H1 (cell line): ENCODE measurements around the gene OTUD3. TPM values are rescaled to one million over a fixed set of nuclear protein-coding genes. Genes with fewer than 3 reads are reported as not detected.

ENCODE experiments used
- CTCF ChIA-PET: fragments of 300-600 bp; sonication (Branson Sonifier 250); formaldehyde crosslinking; loops from one replicate; lab custom pipeline; 2021; ENCODE audit not compliant: partially characterized antibody; lab: Charles Lee
- POLR2A ChIA-PET: fragments of 300-600 bp; sonication (Branson Sonifier 250); formaldehyde crosslinking; loops from one replicate; lab custom pipeline; 2021; ENCODE audit warnings: inconsistent platforms; ENCODE audit not compliant: partially characterized antibody; lab: Charles Lee
- DNase-seq, 2 experiments: peaks; one replicate each; pipeline versions ENCODE4 v3.0.0 to v3.0.0-alpha.2; 2010 to 2022; ENCODE audit warnings: low spot score in 2 of 2, low read depth in 1 of 2, mixed read lengths in 1 of 2
- FAIRE-seq: peaks from 2 replicates; lab custom pipeline; 2011; peaks lifted over from hg19 to GRCh38; lab: Jason Lieb, UNC
- H2AFZ ChIP-seq: 2 replicates; pipeline ENCODE4 v1.8.1; 2012; ENCODE audit warnings: low read length, inconsistent platforms
- H2AK5ac ChIP-seq: 2 replicates; pipeline ENCODE4 v1.6.1; 2013; ENCODE audit warnings: low read depth, low read length
- H2BK120ac ChIP-seq: replicated peaks from 2 replicates; pipeline ENCODE3; 2013; ENCODE audit warnings: low read depth, low read length, inconsistent platforms
- H2BK12ac ChIP-seq: 2 replicates; pipeline ENCODE4 v1.6.1; 2013; ENCODE audit warnings: low read depth, low read length
- H2BK15ac ChIP-seq: 2 replicates; pipeline ENCODE4 v1.6.1; 2013; ENCODE audit warnings: low read length
- H2BK20ac ChIP-seq: 2 replicates; pipeline ENCODE4 v1.6.1; 2013; ENCODE audit warnings: low read length
- H2BK5ac ChIP-seq: 2 replicates; pipeline ENCODE4 v1.6.1; 2013; ENCODE audit warnings: low read depth, low read length
- H3K14ac ChIP-seq: 2 replicates; pipeline ENCODE4 v1.6.1; 2013; ENCODE audit warnings: inconsistent platforms; ENCODE audit not compliant: insufficient read length
- H3K18ac ChIP-seq: 2 replicates; pipeline ENCODE4 v1.6.1; 2013; ENCODE audit warnings: low read length; ENCODE audit errors: extremely low read depth
- H3K23ac ChIP-seq: 2 replicates; pipeline ENCODE4 v1.6.1; 2013; ENCODE audit warnings: inconsistent platforms; ENCODE audit not compliant: insufficient read length
- H3K23me2 ChIP-seq: 2 replicates; pipeline ENCODE4 v1.6.1; 2013; ENCODE audit warnings: low read depth, low read length
- H3K27ac ChIP-seq: 2 replicates; pipeline ENCODE4 v1.6.1; 2011; ENCODE audit warnings: low read depth, low read length, inconsistent platforms
- H3K27me3 ChIP-seq, 4 experiments: replicated peaks in 1 of 4; 1 replicate in 1 of 4; 2 replicates in 3 of 4; pipeline versions ENCODE4 v1.6.1 to v1.8.1; 2011 to 2013; ENCODE audit warnings: low read length in 3 of 4, mild to moderate bottlenecking in 3 of 4, inconsistent platforms in 2 of 4, mixed read lengths in 2 of 4, moderate library complexity in 1 of 4; ENCODE audit not compliant: control insufficient read depth in 3 of 4, insufficient read depth in 3 of 4; ENCODE audit errors: extremely low read depth in 1 of 4
- H3K36me3 ChIP-seq, 4 experiments: 2 replicates each; pipeline versions ENCODE4 v1.6.1 to v1.8.1; 2011 to 2013; ENCODE audit warnings: mild to moderate bottlenecking in 4 of 4, low read length in 3 of 4, moderate library complexity in 2 of 4, control low read depth in 1 of 4, inconsistent platforms in 1 of 4; ENCODE audit not compliant: insufficient read depth in 4 of 4, control insufficient read depth in 2 of 4
- H3K4ac ChIP-seq: replicated peaks from 2 replicates; pipeline ENCODE3; 2013; ENCODE audit warnings: low read length, low read depth, mixed read lengths, inconsistent platforms; ENCODE audit not compliant: insufficient read length
- H3K4me1 ChIP-seq, 4 experiments: replicated peaks in 1 of 4; 1 replicate in 1 of 4; 2 replicates in 3 of 4; pipeline versions ENCODE4 v1.6.1 to v1.8.1; 2011 to 2013; ENCODE audit warnings: low read length in 3 of 4, inconsistent platforms in 2 of 4, mixed read lengths in 1 of 4; ENCODE audit not compliant: insufficient read depth in 4 of 4, control insufficient read depth in 3 of 4
- H3K4me2 ChIP-seq, 2 experiments: 2 replicates each; pipeline versions ENCODE4 v1.6.1 to v1.8.1; 2011 to 2013; ENCODE audit warnings: low read depth in 2 of 2, low read length in 2 of 2, control low read depth in 1 of 2, inconsistent platforms in 1 of 2, mild to moderate bottlenecking in 1 of 2; ENCODE audit not compliant: insufficient read depth in 1 of 2
- H3K4me3 ChIP-seq, 4 experiments: fragments of 200-600, 300-600 bp in 1 of 4; sonication (generic), shearing (Covaris generic), sonication (Bioruptor Twin) in 1 of 4; 2 replicates each; pipeline versions ENCODE4 v1.5.1 to v1.8.1; 2011 to 2016; ENCODE audit warnings: low read length in 4 of 4, low read depth in 3 of 4, control low read depth in 2 of 4, inconsistent platforms in 2 of 4, mild to moderate bottlenecking in 2 of 4, mixed read lengths in 1 of 4, moderate library complexity in 1 of 4; ENCODE audit not compliant: insufficient read depth in 2 of 4; ENCODE audit errors: extremely low read depth in 1 of 4
- H3K56ac ChIP-seq: replicated peaks from 2 replicates; pipeline ENCODE3; 2013; ENCODE audit warnings: low read depth, mild to moderate bottlenecking, mixed read lengths, low read length, inconsistent platforms; ENCODE audit not compliant: insufficient read length
- H3K79me1 ChIP-seq: 2 replicates; pipeline ENCODE4 v1.6.1; 2013; ENCODE audit warnings: low read depth, low read length, control low read depth
- H3K79me2 ChIP-seq, 2 experiments: 2 replicates each; pipeline versions ENCODE4 v1.6.1 to v1.8.1; 2012 to 2013; ENCODE audit warnings: low read length in 2 of 2, mild to moderate bottlenecking in 2 of 2, inconsistent platforms in 1 of 2; ENCODE audit not compliant: insufficient read depth in 2 of 2, control insufficient read depth in 1 of 2
- H3K9ac ChIP-seq, 4 experiments: replicated peaks in 1 of 4; 1 replicate in 1 of 4; 2 replicates in 3 of 4; pipeline versions ENCODE4 v1.6.1 to v1.8.1; 2011 to 2013; ENCODE audit warnings: low read depth in 3 of 4, low read length in 3 of 4, control low read depth in 2 of 4, mild to moderate bottlenecking in 2 of 4, moderate library complexity in 2 of 4, inconsistent platforms in 1 of 4; ENCODE audit errors: extremely low read depth in 1 of 4
- H3K9me3 ChIP-seq, 2 experiments: 2 replicates each; pipeline versions ENCODE4 v1.6.1 to v1.8.1; 2012 to 2013; ENCODE audit warnings: mild to moderate bottlenecking in 2 of 2, moderate library complexity in 2 of 2, control low read depth in 1 of 2, inconsistent platforms in 1 of 2, low read depth in 1 of 2, low read length in 1 of 2, mixed read lengths in 1 of 2; ENCODE audit not compliant: insufficient read depth in 2 of 2
- H4K20me1 ChIP-seq, 2 experiments: replicated peaks in 1 of 2; 2 replicates each; pipeline versions ENCODE3 to v1.8.1; 2011 to 2013; ENCODE audit warnings: inconsistent platforms in 2 of 2, low read length in 2 of 2, mild to moderate bottlenecking in 1 of 2; ENCODE audit not compliant: insufficient read depth in 2 of 2, control insufficient read depth in 1 of 2
- H4K5ac ChIP-seq: 2 replicates; pipeline ENCODE4 v1.6.1; 2013; ENCODE audit warnings: low read length, low read depth, mixed read lengths, inconsistent platforms; ENCODE audit not compliant: insufficient read length
- H4K8ac ChIP-seq: 2 replicates; pipeline ENCODE4 v1.8.0; 2013; ENCODE audit warnings: mild to moderate bottlenecking, moderate library complexity, low read length, inconsistent platforms; ENCODE audit not compliant: insufficient read depth; ENCODE audit errors: extremely low read depth
- H4K91ac ChIP-seq: replicated peaks from 2 replicates; pipeline ENCODE3; 2013; ENCODE audit warnings: low read length, mixed read lengths, inconsistent platforms; ENCODE audit not compliant: insufficient read length
- CTBP2 ChIP-seq: IDR thresholded peaks from 2 replicates; pipeline ENCODE4 v1.7.0; 2011; ENCODE audit warnings: borderline replicate concordance, mild to moderate bottlenecking, moderate library complexity, mixed read lengths, low read length; ENCODE audit not compliant: insufficient read depth, insufficient read length
- EP300 ChIP-seq, 2 experiments: IDR thresholded peaks; 1 replicate in 1 of 2; 2 replicates in 1 of 2; pipeline ENCODE4 v1.6.1; 2011 to 2012; ENCODE audit warnings: low read depth in 2 of 2, low read length in 2 of 2, mild to moderate bottlenecking in 2 of 2, borderline replicate concordance in 1 of 2, inconsistent platforms in 1 of 2, moderate library complexity in 1 of 2
- HDAC2 ChIP-seq, 2 experiments: fragments of 300-600 bp in 1 of 2; sonication (generic) in 1 of 2; IDR thresholded peaks; 2 replicates each; pipeline ENCODE4 v1.6.1; 2011 to 2012; ENCODE audit warnings: low read depth in 2 of 2, low read length in 2 of 2, mild to moderate bottlenecking in 2 of 2, moderate library complexity in 2 of 2, borderline replicate concordance in 1 of 2, inconsistent platforms in 1 of 2
- JUND ChIP-seq: IDR thresholded peaks from 2 replicates; pipeline ENCODE4 v1.6.1; 2011; ENCODE audit warnings: mild to moderate bottlenecking, improper control_type of control experiment, low read length
- MAFK ChIP-seq: IDR thresholded peaks from 2 replicates; pipeline ENCODE4 v1.6.1; 2012; ENCODE audit warnings: low read depth, mild to moderate bottlenecking, improper control_type of control experiment, low read length
- NANOG ChIP-seq: IDR thresholded peaks from 2 replicates; pipeline ENCODE4 v1.6.1; 2011; ENCODE audit warnings: low read length, low read depth, mild to moderate bottlenecking, inconsistent platforms; ENCODE audit not compliant: insufficient read depth, poor library complexity, severe bottlenecking
- PHF8 ChIP-seq: fragments of 200-600 bp; sonication (generic); conservative IDR thresholded peaks from 2 replicates; pipeline ENCODE4 v1.7.1; 2012; ENCODE audit warnings: low read depth, mild to moderate bottlenecking, inconsistent platforms, low read length, moderate library complexity
- RAD21 ChIP-seq, 2 experiments: IDR thresholded peaks in 1 of 2; conservative IDR thresholded peaks in 1 of 2; 2 replicates each; pipeline ENCODE4 v1.6.1; 2011; ENCODE audit warnings: low read depth in 2 of 2, low read length in 2 of 2, improper control_type of control experiment in 1 of 2, inconsistent platforms in 1 of 2, mild to moderate bottlenecking in 1 of 2, moderate library complexity in 1 of 2
- RNF2 ChIP-seq: fragments of 200-900, 300-1000 bp; sonication (generic); IDR thresholded peaks from 2 replicates; pipeline ENCODE4 v1.7.1; 2016; ENCODE audit warnings: borderline replicate concordance, low read depth, mild to moderate bottlenecking, antibody characterized with exemption, low read length; ENCODE audit not compliant: poor library complexity, severe bottlenecking; ENCODE audit errors: missing control alignments
- SUZ12 ChIP-seq: fragments of 200-600 bp; sonication (generic); IDR thresholded peaks from 2 replicates; pipeline ENCODE4 v1.6.1; 2012; ENCODE audit warnings: mild to moderate bottlenecking, inconsistent platforms, low read length, moderate library complexity, mixed read lengths
- WGBS, 2 experiments: shearing (Covaris generic) in 1 of 2; methylation state at CpG; one replicate each; pipeline versions ENCODE4 v1.1.6 to v1.1.7; 2013 to 2015; ENCODE audit warnings: low lambda C conversion rate in 2 of 2, mixed read lengths in 2 of 2, inconsistent platforms in 1 of 2, low coverage in 1 of 2, missing lambda C conversion rate in 1 of 2; ENCODE audit not compliant: insufficient replicate concordance in 2 of 2, insufficient coverage in 1 of 2, insufficient read length in 1 of 2; ENCODE audit errors: extremely low coverage in 1 of 2, missing lambda C conversion rate in 1 of 2; 5-methylcytosine and 5-hydroxymethylcytosine counted together
- polyA plus RNA-seq, 7 experiments: library from polyadenylated mRNA; depleted of rRNA in 3 of 7; stranded (reverse) in 5 of 7; unstranded in 2 of 7; fragments of >200 nt in 5 of 7; fragments of 200-250 nt in 2 of 7; gene quantifications; 1 replicate in 5 of 7; 2 replicates in 1 of 7; 4 replicates in 1 of 7; pipeline versions ENCODE4 v1.2.1 to v1.2.3, GENCODE V29; 2011 to 2013; ENCODE audit warnings: missing spikeins in 2 of 7, mixed read lengths in 2 of 7
- total RNA-seq: library from RNA; stranded (reverse); fragmentation: NEBNext Ultra II Directional; extraction: Animal tissue kit (Norgen Biotek cat#: 25700); gene quantifications from 2 replicates; pipeline ENCODE4 v1.2.1, GENCODE V29; 2021
- TF ChIP-seq, protein P1 (sequence below): IDR thresholded peaks from 2 replicates; pipeline ENCODE4 v1.6.1; 2011; ENCODE audit warnings: low read length, improper control_type of control experiment

Gene OTUD3
- total and polyA plus RNA-seq, 2 of the 8 experiments (the other 6 are each of a cell fraction or from before 2014, with no cell fraction given), result 6.3 to 11.9 TPM

DNA sequence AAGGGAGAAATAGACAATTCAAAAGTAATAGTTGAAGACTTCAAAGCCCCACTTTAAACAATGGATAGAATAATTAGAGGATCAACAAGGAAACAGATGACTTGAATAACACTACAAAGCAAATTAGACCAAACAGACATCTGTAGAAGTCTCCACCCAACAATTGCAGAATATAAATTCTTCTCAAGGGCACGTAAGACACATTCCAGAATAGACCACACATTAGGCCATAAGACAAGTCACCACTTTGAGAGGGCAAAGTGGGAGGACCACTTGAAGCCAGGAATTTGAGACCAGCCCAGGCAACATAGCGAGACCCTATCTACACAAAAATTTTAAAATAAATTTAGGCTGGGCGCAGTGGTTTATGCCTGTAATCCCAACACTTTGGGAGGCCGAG lies 46.6 kb upstream of the OTUD3 start:
- H3K23me2 ChIP-seq, result no peaks in the 10 kb centered on the region
- DNase-seq (no peak), FAIRE-seq (no peak)
- H2AFZ ChIP-seq, result no peak overlapping the region
- no peak overlapping the region for H3K23ac ChIP-seq
- no peak overlapping the region for H3K18ac ChIP-seq
- no peaks in the 10 kb centered on the region for H3K4me1 ChIP-seq
- no peaks in the 10 kb centered on the region for H4K20me1 ChIP-seq
- H3K4me2 ChIP-seq, result no peak overlapping the region
- no peak overlapping the region for H3K9ac ChIP-seq
- H2BK20ac ChIP-seq, result no peak overlapping the region
- CTCF ChIA-PET, result no interaction called here
- H2BK120ac ChIP-seq, result no peak overlapping the region
- no peak overlapping the region for H3K27ac ChIP-seq
- no peaks in the 10 kb centered on the region for H3K79me2 ChIP-seq
- no peak overlapping the region for H4K5ac ChIP-seq
- no peak overlapping the region for H3K14ac ChIP-seq
- H2BK5ac ChIP-seq, result no peak overlapping the region
- H3K36me3 ChIP-seq, result no peaks in the 10 kb centered on the region
- 83% methylated on average over 4 of the region's 4 CpGs; no CpG with 5 or more reads in 1 of the 2 experiments for WGBS, 2 experiments
- H3K4ac ChIP-seq, result no peak overlapping the region
- H2BK12ac ChIP-seq, result no peak overlapping the region
- no peak overlapping the region for H4K8ac ChIP-seq
- no peaks in the 10 kb centered on the region for H3K79me1 ChIP-seq
- POLR2A ChIA-PET, result no interaction called here
- no peak overlapping the region for H3K4me3 ChIP-seq
- no peak overlapping the region for H4K91ac ChIP-seq
- no peak overlapping the region for H2BK15ac ChIP-seq
- no peaks in the 10 kb centered on the region for H3K9me3 ChIP-seq
- no peak overlapping the region for H2AK5ac ChIP-seq
- H3K56ac ChIP-seq, result no peak overlapping the region
- H3K27me3 ChIP-seq, result no peaks in the 10 kb centered on the region
- TF ChIP-seq HDAC2 (IDR thresholded peaks at IDR 0.05; ENCODE audit: borderline replicate concordance in 1 of 2, low read depth in 2 of 2, low read length in 2 of 2) (no peak), CTBP2 (no peak), EP300 (IDR thresholded peaks at IDR 0.05; ENCODE audit: borderline replicate concordance in 1 of 2, low read depth in 2 of 2, low read length in 2 of 2) (no peak), RAD21 (IDR thresholded peaks at IDR 0.05 in 1 of 2, conservative IDR thresholded peaks at IDR 0.05 in 1 of 2; ENCODE audit: low read depth in 2 of 2, low read length in 2 of 2) (no peak), SUZ12 (no peak), PHF8 (no peak), JUND (no peak), NANOG (no peak), RNF2 (no peak), MAFK (no peak)
- TF ChIP-seq, protein P1, sequence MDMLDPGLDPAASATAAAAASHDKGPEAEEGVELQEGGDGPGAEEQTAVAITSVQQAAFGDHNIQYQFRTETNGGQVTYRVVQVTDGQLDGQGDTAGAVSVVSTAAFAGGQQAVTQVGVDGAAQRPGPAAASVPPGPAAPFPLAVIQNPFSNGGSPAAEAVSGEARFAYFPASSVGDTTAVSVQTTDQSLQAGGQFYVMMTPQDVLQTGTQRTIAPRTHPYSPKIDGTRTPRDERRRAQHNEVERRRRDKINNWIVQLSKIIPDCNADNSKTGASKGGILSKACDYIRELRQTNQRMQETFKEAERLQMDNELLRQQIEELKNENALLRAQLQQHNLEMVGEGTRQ, result no peak
